ENCODE data around the gene DCHS1.

DCHS1 gene

DNA sequence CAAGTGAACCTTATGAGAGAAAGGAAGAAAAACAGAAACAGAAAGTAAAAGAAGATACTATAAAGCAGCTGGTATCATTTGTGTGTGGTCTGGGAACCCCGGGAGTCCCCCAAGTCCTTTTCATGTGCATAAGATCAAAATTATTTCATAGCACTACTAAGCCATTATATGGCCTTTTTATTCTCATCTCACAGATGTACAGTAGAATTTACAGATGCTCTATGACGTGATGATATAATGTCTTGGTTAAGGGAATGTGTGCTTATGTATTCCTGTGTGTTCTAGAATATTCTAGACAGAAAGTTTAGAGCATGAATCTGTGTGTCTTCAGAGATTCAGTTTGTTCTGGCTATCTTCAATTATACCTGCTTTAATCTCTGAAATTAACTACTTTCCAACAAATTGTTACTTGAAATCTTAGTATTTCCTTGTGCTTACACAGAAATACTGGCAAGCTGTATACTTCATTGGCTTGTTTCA lies 27.8 kb downstream of the DCHS1 start:
- DNase-seq: no peak

DNA sequence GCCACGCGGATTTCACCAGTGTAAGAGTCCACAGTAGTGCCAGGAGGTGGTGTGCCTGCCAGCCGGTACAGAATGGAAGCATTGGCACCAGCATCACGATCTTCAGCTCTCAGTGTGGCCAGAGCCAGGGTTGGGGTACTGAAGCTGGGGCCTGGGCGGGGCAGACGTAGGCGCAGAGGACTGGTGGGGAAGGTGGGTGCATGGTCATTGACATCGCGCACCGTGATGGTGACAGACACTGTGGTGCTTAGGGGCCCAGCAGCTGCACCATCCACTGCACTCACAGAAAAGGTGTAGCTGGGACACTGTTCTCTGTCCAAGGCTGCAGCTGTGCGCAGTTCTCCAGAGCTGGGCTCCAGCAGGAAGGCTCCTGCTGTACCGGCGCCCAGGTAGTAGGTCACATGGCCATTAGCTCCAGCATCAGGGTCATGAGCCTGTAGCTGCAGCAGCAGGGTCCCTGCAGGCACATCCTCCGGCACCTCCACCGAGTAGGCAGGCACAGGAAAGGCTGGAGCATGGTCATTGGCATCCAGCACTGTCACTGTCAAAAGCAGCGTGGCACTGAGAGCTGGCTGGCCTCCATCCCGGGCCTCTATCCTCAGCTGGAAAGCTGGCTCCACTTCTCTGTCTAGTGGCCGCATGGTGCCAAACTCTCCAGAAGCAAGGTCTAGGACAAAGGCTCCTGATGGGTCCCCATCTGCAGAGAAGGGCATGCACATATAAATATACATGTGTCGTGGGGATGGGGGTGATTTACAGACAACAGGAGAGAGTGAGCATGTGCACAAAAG lies 28.4 kb downstream of the DCHS1 start:
- no peak for DNase-seq

DNA sequence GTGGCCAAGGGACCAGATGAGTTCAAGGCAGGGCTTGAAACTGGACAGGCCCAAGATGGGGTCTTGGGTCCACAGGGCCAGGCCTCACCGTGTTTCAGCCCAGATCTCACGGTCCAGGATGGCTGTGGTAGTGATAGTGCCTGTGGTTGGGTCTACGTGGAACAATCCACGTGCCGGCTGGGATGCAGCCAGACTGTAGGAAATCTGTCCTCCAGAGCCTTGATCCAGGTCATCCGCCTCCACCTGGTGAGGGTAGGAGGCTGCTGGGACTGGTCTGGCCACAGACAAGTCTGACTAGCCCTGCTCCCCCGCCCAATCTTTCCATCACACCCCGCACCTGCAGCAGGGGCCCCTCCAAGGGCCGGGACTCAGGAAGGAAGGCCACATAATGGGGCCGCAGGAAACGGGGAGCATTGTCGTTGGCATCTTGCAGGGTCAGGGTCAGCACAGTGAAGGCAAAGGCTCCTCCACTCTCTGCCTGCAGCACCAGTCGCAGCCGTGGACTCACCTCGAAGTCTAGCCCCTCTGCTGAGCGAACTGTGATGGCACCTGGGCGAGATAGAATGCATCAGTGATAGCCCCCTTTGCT lies 29.7 kb downstream of the DCHS1 start:
- no peak for DNase-seq

DNA sequence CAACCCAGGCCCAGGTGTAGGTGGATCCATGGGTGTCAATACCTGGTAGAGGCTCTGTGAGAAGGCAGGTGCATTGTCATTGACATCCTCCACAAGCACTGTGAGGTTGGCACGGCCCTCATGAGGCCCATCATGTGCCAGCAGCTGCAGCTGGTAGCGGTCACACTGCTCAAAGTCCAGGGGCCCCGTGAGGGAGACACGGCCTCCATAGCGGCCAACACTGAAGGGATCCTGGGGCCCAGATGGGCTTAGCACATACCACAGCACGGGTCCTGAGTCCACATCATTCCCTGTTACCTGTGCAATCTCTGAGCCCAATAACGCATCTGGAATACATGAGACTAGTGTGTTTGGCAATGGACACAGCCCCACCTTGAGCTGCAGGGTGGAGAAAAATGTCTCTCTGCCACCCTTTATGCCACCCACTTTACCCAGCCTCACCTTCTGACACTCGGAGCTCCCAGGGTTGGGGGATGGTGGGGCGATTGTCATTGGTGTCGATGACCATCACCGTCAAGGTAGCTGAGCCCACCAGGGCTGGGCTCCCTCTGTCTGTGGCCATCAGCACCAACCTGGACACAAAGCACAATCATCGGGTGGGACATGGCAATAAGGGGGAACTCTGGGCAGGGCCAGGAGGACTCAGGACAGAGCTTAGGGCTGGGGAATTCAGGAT lies 30.3 kb downstream of the DCHS1 start:
- DNase-seq: no peak

DNA sequence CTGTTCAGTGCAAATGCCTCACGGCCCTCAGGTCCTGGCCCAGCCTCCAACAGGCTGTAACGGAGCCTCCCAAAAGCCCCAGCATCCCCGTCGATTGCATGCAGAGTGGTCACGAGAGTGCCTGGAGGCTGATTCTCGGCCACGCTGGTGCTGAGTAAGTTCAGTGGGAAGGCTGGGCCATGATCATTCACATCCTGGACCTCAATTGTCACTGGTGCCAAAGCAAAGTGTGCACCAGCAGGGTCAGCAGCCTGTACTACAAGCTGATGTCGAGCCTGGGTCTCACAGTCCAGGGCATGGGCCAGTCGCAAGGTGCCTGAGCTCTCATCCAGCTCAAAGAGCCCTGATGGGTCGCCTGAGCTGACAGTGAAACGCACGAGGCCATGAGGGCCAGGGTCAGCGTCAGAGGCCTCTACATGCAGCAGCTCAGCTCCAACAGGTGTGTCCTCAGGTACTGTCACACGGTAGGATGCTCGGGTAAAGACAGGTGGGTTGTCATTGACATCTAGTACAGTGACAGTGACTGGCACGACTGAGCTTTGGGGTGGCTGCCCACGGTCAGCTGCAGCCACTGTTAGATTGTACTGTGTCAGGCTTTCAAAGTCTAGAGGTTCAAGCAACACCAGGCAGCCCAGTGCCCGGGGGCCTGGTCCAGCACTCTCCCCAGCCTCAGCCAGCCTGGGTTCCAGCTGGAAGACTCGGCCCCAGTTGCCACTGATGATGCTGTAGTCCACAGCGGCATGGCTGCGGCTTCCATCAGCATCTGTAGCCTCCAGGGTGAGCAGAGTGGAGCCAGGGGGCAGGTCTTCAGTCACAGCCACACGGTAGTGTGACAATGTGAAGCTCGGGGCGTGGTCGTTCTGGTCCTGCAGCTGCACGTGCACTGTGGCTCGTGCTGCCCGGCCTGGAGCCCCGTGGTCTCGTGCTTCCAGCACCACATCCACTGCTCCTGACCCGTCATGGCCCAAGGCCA lies 31.9 kb downstream of the DCHS1 start:
- DNase-seq: no peak

DNA sequence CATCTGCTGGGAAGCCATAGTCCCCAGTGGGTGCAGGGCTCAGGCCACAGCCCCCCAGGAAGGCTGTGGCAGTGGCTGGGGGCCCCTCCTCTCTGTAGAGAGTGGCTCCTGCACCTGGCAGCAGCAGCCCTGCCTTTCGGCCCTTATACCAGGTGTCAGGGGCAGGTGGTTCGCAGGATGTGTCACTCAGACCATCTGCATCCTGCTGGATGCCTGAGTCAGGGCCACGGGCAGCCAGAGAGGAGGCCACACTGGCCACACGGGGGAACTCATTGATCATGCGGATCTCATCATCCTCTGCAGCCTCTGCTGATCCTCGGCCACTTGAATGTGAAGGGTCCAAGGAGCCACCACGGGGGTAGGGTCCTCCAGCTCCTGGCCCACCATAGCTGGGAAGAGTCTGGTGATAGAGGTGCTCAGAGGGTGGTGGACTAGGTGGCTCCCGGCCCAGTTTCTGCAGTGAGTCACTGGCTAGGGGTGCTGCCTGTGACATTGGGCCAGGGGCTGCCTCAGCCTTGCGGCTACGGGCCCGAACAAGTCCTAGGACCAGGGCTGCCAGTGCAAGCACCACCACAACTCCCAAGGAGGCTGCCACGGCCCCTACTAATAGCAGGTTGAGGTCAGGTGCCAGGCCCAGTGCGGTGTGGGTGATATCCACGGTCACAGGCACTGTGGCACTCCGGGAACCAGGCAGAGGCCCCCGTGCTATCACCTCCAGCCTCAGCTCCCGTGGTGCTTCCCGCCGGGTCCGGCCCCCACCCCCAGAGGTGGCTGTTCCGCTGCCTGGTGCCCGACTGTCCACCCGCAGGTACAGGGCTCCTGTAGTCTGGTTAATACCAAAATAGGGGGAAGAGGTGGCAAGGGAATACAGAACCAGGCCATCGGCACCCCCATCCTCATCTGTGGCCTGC lies 33.1 kb downstream of the DCHS1 start:
- DNase-seq: no peak

DNA sequence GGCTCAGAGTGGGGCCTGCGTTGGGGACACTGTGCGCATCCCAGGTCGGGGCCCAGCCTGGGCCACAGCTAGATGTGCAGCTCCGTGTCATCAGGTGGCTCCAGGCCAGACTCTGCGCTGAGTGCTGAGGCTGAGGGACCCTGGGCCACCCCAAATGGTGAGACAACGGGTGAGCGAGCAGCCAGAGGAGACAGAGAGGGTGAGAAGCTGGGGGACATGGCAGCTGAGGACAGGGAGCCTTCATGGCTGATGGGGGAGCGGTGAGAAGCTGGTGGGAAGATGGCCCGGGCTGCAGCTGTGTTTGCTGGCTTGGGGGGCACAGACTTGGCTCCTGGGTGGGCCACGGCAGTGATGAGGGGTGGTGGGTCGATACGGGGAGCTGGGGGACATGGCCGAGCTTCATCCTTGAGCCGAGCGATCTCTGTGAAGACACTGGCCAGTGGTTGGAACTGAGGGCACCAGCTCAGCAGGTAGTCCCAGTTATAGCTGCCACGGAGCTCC lies 33.8 kb downstream of the DCHS1 start:
- DNase-seq: no peak

DNA sequence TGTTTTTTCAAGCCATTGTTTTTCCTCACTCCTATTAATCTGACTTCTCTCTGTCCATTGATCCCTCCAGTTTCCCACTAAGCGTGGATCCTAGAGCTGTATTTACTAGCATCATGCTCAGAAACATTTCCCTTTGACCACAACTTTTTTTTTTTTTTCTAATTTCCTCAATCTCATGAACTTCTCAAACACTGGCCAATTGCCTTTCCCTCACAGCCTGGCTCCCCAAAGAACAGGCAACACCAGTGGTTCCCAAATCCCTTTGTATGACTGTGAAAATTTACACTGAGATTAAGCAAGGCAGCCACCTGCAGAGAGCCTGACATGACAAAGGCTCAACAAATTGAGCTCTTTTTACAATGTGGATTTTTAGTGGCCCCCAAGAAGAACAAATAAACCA lies 35.0 kb downstream of the DCHS1 start:
- no peak for DNase-seq

DNA sequence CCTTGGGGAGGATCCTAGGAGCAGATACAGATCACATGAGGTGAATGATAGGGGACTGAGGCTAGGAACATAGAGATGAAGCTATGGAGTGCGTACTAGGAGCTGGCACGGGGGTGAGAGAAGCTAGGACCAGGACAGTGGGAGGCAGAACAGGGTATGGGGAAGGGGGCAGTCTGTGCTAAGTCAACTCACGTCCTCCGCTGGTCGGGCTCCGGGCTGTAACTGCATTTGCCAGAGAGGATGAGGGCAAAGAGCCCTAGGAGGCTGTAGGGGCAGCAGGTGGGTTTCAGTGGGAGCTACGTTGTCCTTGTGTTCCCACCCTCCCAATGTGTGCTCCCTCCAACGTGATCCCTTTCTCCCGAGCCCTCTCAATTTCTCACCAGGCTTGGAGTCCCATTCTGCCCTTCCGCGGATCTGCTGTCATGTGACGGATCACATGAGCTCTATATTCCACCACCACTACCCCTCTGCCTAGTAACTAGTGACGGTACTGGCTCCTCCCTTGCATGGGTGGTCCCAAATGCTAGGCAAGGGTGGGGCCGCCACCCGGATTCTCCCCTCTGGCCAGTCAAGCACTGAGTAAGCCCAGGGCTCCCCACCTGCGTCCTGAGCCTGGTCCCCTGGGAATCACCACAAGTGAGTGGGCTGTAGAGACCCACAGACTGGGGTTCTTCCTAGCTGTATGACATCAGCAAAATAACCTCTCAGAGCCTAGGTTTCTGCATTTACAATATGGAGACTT lies 36.4 kb downstream of the DCHS1 start, which contains the start of gene TPP1:
TSS of gene TPP1 (minus strand) at position 419 of the 742 bp plus-strand sequence. CDS start at position 397, 22 bp downstream.
- peak; percentile 94 for DNase-seq

DNA sequence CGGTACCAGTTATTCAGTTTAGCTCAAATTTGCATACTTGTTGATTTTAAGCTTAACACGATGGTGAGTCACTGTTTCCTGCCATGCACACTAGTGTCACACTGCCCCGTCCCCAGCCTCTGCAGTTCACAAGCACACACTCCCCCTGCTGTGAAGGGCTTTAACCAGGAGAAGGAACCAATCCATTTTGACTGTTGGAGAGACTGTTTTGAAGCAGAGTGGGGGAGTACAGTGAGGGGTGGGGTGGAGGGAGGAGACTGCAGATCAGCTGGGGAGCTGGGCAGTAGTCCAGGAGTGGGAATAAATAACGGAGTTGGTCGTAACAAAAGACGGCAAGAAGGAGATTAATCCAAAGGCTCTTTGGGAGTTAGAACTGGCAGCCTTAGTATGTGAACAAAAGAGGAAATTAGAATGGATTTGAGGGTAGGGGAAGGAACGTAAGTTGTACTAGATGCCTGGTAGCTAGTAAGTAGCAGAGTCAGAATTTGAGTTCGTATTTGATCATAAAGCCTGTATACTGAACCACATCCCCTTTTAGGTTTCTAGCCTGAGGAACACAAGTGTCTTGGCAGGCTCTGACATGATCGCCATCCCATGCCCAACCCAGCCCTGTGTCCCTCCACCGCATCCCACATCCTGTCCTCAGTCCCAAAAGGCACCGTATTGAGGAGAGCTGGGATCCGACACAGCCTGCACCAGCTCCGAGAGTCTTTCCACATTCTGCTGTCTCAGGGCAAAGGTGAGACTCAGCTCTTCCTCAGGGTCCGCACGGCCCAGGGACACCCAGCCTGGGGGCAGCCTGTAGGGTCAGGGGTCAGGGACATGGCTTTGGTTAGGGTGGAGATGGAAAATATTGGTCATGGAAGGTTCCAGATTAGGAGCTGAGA lies 37.2 kb downstream of the DCHS1 start:
- peak; percentile 62 for DNase-seq

DNA sequence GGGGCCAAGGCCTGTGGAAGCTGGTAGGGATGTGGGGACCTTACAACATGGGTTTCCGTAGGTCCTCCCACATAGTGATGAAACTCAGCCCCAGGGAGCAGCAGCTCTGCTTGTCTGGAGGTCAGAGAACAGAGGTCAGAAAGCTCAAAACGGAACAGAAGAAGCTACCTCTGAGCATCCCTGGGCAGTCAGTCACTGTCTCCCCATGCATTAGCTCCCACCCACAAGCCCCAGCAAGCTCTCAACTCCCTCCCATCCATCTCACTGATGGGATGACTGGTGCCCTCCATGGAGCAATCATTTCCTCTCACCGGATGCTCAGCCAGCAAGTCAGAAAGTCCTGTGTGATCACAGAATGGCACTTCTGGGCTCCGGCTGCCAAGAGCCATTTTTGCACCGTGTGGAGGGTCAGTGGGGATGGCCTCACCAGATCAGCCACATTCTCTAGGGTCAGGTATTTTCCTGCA lies 38.3 kb downstream of the DCHS1 start:
- no peak for DNase-seq

DNA sequence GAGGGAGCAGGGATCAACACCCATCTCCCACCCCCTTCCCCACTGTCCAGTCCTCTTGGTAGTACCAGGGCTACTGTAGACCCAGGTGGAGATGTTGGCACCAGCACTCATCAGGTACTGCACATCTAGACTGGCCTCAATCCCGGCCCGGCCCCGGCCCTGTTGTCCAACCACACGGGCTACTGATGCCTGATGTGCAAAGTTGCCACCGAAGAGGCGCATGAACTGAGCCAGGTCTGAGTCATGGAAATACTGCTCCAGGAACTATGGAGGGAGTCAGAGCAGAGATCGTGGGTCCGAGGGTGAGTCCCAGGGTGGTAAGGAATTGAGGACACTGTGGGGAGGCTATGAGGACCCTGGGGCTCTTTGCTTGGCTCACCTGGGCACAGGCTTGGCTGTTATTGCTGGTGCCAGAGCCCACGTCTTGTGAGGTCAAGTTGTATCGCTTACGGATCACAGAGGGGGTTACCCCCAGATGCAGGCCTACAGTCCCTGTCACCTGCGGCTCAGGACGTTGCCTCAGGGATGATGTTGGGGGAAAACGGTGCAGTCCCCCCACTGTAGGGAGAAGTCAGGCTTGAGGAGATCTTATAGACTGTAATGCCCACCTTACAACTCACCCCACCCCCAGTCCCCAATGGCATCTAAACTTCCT lies 38.9 kb downstream of the DCHS1 start:
- no peak for DNase-seq

DNA sequence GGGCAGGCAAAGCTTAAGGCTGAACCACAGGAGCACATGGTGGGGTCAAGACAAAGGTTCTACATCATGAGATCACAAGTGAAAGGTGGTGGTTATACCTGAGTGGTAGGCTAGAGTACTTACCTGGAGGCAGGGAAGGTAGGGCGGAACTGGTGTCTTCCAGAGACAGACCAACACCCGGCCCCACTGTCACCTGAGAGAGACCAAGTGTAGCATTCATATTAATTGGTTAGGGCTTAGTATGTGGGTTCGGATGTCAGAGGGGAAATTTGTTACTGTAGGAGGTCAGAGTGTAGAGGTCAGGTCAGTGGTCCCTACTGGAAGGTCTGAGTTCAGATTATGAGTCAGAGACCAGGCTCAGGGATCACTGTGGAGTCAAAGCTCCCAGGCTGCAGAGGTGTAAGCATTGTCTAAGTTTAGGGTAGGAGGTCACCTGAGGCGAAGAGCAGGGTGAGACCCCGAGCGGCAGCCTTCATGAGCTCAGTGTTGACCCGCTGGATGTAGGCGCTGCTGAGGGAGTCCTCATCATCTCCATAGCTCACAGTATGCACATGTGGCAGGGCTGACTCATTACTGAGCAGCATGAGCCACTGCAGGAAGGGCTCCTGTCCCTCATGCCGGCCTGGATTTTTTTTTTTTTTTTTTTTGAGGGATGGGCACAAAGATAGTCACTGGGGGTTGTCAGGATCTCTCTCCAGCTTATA lies 39.6 kb downstream of the DCHS1 start:
- DNase-seq: peak; percentile 24

DNA sequence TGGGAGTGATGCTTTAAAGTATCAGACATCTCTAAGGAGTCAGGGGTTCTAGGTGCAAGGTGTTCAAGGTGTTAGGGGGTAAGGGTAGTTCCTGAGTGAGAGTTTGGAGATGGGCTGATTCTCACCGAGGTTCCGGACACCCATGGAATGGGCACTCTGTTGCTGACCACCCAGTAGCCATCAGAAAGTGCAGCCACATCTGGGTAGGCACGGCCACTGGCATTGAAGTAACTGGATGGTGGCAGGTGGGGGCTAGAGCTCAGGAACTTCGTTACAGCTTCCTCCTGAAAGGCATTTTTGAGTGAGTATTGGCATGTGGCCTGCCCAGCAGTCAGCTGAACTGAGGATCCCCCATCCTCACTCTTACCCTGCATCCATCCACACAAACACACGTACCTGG lies 40.6 kb downstream of the DCHS1 start:
- no peak for DNase-seq

DNA sequence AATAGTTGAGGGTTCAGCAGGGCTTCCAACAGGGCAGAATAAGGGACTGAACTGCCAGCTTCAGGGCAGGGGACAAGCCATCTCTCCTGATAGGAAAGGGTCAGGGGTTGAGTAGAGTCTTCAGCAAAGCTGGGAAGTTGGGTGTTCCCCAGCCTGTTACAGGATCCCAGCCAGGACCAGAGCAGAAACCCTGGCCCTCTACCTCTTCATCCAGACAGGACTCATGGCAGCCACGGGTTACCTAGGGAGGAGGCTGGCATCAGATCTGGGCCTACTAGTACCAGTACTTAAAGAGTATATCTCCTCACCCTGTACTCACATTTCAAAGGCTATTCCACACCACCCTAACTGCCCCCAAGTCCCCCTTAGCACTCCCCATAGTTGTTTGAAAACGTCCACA lies 41.2 kb downstream of the DCHS1 start:
- no peak for DNase-seq

DNA sequence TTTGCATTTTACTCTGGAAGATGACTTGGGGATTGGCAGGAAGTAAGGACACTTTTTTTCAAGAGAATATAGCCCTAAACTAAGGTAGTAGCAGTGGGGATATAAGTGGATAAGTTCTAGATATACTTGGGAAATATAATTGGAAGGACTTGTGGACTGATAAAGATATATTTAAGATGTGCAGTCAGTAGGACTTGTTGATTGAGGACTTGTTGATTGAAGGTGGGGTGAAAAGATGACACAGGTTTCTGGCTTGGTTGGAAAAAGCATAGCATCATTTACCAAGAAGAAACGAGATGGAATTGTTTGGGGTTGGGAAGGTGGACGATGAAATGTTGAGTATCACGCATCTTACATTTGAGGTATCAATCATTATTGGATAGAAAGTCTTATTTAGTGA lies 42.1 kb downstream of the DCHS1 start:
- no peak for DNase-seq

DNA sequence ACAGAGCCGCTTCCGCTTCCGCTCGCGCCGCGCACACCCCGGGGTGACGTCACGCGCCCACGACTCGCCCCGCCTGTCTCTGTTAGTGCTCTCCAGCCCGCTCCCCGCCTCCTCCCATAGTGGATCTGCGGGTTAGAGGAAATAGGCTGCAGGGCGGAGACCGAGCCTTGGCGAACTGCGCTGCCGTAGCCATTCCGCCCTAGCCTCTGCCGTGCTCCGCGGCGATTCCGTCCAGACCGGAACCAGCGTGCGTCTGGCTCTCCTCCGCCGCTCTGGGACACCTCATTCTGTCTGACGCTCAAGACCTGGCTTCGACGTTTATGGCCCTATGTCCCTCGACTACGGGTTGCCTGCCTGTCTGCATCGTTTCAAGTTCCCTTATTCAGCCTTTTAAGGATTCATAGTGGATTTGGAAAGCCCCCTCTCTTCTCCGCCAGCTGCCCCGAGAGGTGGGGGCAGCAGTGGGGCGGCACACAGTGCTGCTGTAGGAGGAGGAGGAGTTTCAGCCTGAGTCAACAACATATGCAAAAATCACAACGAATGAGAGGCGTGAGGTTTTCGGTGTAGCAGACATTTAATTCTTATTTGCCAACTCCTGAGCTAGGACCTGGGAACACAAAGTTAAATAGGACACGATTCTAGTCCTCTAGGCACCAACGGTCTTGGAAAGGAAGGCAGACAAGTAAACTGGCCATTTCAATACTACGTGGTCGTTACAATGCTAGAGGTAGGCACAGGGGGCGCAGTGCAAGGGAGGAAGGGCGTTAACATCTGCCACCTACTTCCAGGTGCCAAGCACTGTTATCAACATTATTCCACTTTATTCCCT lies 43.2 kb downstream of the DCHS1 start, which contains the start of gene TAF10:
TSS of gene TAF10 (minus strand) at position 4 of the 829 bp plus-strand sequence. CDS start 27 bp downstream, outside the sequence.
- peak; percentile 97 for DNase-seq
